GM23338 (cell line): ENCODE measurements around the gene RPRML. TPM values are rescaled to one million over a fixed set of nuclear protein-coding genes. Genes with fewer than 3 reads are reported as not detected.

ENCODE experiments used
- ATAC-seq: fragments of 200-7000 bp; cut with Tn5 transposase; 3 replicates; pipeline ENCODE4 v1.9.1; 2020
- DNase-seq: peaks from one replicate; pipeline ENCODE4 v3.0.0-alpha.2; 2015; ENCODE audit warnings: low spot score
- H2AFZ ChIP-seq: fragments of 200-600 bp; sonication (generic); 2 replicates; pipeline ENCODE4 v1.8.0; 2016; ENCODE audit warnings: antibody characterized with exemption, mild to moderate bottlenecking, moderate library complexity
- H3F3A ChIP-seq: fragments of 200-600 bp; sonication (generic); replicated peaks from 2 replicates; pipeline ENCODE4 v1.8.0; 2017; ENCODE audit warnings: antibody characterized with exemption, mixed run types, low read depth
- H3K27ac ChIP-seq: fragments of 200-600 bp; sonication (generic); 2 replicates; pipeline ENCODE4 v1.6.1; 2016; ENCODE audit warnings: low read depth
- H3K27me3 ChIP-seq: fragments of 200-600 bp; sonication (generic); 2 replicates; pipeline ENCODE4 v1.8.0; 2016; ENCODE audit warnings: mild to moderate bottlenecking, mixed run types, moderate library complexity; ENCODE audit not compliant: insufficient read depth
- H3K36me3 ChIP-seq: fragments of 200-600 bp; sonication (generic); 2 replicates; pipeline ENCODE4 v1.8.0; 2016; ENCODE audit warnings: mild to moderate bottlenecking; ENCODE audit not compliant: insufficient read depth
- H3K4me1 ChIP-seq: fragments of 200-600 bp; sonication (generic); 2 replicates; pipeline ENCODE4 v1.8.0; 2016; ENCODE audit warnings: mild to moderate bottlenecking, moderate library complexity; ENCODE audit not compliant: insufficient read depth
- H3K4me2 ChIP-seq: fragments of 200-600 bp; sonication (generic); 2 replicates; pipeline ENCODE4 v1.7.1; 2017; ENCODE audit warnings: mixed run types
- H3K4me3 ChIP-seq: fragments of 200-600 bp; sonication (generic); 2 replicates; pipeline ENCODE4 v1.6.1; 2016; ENCODE audit warnings: mixed run types
- H3K79me2 ChIP-seq: fragments of 200-600 bp; sonication (generic); replicated peaks from 2 replicates; pipeline ENCODE4 v1.8.0; 2017; ENCODE audit warnings: mild to moderate bottlenecking; ENCODE audit not compliant: insufficient read depth
- H3K9me2 ChIP-seq: fragments of 200-600 bp; sonication (generic); 2 replicates; pipeline ENCODE4 v1.8.0; 2017; ENCODE audit not compliant: insufficient read depth
- H4K20me1 ChIP-seq: fragments of 200-600 bp; sonication (generic); replicated peaks from 2 replicates; pipeline ENCODE4 v1.8.0; 2017; ENCODE audit warnings: mild to moderate bottlenecking; ENCODE audit not compliant: insufficient read depth
- H3K27ac Mint-ChIP-seq: 2 replicates; pipeline ENCODE4 v1.8.0; 2020; ENCODE audit warnings: inconsistent platforms, mild to moderate bottlenecking, moderate library complexity, mixed read lengths
- H3K27me3 Mint-ChIP-seq: 3 replicates; pipeline ENCODE4 v1.8.0; 2022; ENCODE audit warnings: low read depth, mild to moderate bottlenecking, moderate library complexity, mixed read lengths, inconsistent platforms; ENCODE audit not compliant: insufficient read depth, poor library complexity
- H3K36me3 Mint-ChIP-seq: 3 replicates; pipeline ENCODE4 v1.8.0; 2021; ENCODE audit warnings: low read depth, mild to moderate bottlenecking, inconsistent platforms, moderate library complexity, mixed read lengths
- H3K4me1 Mint-ChIP-seq: 3 replicates; pipeline ENCODE4 v1.8.0; 2020; ENCODE audit warnings: mild to moderate bottlenecking, inconsistent platforms, mixed read lengths
- H3K4me3 Mint-ChIP-seq: 3 replicates; pipeline ENCODE4 v1.8.0; 2021; ENCODE audit warnings: moderate library complexity, mild to moderate bottlenecking, inconsistent platforms, mixed read lengths
- H3K9me3 Mint-ChIP-seq: 3 replicates; pipeline ENCODE4 v1.8.0; 2020; ENCODE audit warnings: moderate library complexity, mild to moderate bottlenecking, inconsistent platforms, mixed read lengths
- EZH2 ChIP-seq: fragments of 200-600 bp; sonication (generic); IDR thresholded peaks from one replicate; pipeline ENCODE4 v1.8.0; 2017; ENCODE audit warnings: antibody characterized with exemption, mild to moderate bottlenecking, low read depth; ENCODE audit not compliant: unreplicated experiment
- EZH2phosphoT487 ChIP-seq: fragments of 200-600 bp; sonication (generic); IDR thresholded peaks from one replicate; pipeline ENCODE4 v1.8.1; 2018; ENCODE audit warnings: antibody characterized with exemption; ENCODE audit not compliant: unreplicated experiment
- JUNB ChIP-seq: IDR thresholded peaks from one replicate; pipeline ENCODE4 v1.6.1; 2016; ENCODE audit warnings: antibody characterized with exemption; ENCODE audit not compliant: unreplicated experiment
- POLR2AphosphoS5 ChIP-seq: IDR thresholded peaks from 2 replicates; pipeline ENCODE4 v1.6.1; 2016; ENCODE audit warnings: antibody characterized with exemption, low read depth
- STAT1 ChIP-seq: IDR thresholded peaks from one replicate; pipeline ENCODE4 v1.6.1; 2016; ENCODE audit warnings: antibody characterized with exemption; ENCODE audit not compliant: unreplicated experiment
- ZNF114 ChIP-seq: fragments of 250-450 bp; sonication (Bioruptor Pico); IDR thresholded peaks from 2 replicates; pipeline ENCODE4 v1.5.0; 2020; ENCODE audit warnings: mild to moderate bottlenecking, moderate library complexity
- ZNF331 ChIP-seq: fragments of 250-450 bp; sonication (Bioruptor Pico); IDR thresholded peaks from 2 replicates; pipeline ENCODE4 v1.5.0; 2020; ENCODE audit warnings: low read depth, mild to moderate bottlenecking, moderate library complexity
- polyA plus RNA-seq: library from polyadenylated mRNA; unstranded; fragments of >200 nt; fragmentation: Nextera tagmentation; extraction: Ambion mirVana; gene quantifications from 2 replicates; pipeline ENCODE4 v1.2.1, GENCODE V29; 2016
- total RNA-seq: library from RNA; depleted of rRNA; stranded (reverse); fragments of >200 nt; shearing (Covaris generic); gene quantifications from 2 replicates; pipeline ENCODE4 v1.2.3, GENCODE V29; 2014
- TF ChIP-seq, protein P1 (sequence below): fragments of 250-450 bp; sonication (Bioruptor Pico); IDR thresholded peaks from 2 replicates; pipeline ENCODE4 v1.5.0; 2020; ENCODE audit warnings: mild to moderate bottlenecking, moderate library complexity
- TF ChIP-seq, protein P2 (sequence below): IDR thresholded peaks from 2 replicates; pipeline ENCODE4 v1.6.1; 2016; ENCODE audit warnings: antibody characterized with exemption
- TF ChIP-seq, protein P3 (sequence below): IDR thresholded peaks from one replicate; pipeline ENCODE4 v1.6.1; 2018; ENCODE audit warnings: antibody characterized with exemption; ENCODE audit not compliant: unreplicated experiment
- TF ChIP-seq, protein P4 (sequence below), 2 experiments: fragments of 200-600 bp in 1 of 2; sonication (generic) in 1 of 2; conservative IDR thresholded peaks; 2 replicates each; pipeline versions ENCODE4 v1.5.1 to v1.6.1; 2016 to 2017; ENCODE audit warnings: antibody characterized with exemption in 2 of 2, low read depth in 2 of 2, mild to moderate bottlenecking in 2 of 2, moderate library complexity in 1 of 2

Gene RPRML
- total and polyA plus RNA-seq, 2 experiments from 2014 or later, result 2.1 to 16.4 TPM

DNA sequence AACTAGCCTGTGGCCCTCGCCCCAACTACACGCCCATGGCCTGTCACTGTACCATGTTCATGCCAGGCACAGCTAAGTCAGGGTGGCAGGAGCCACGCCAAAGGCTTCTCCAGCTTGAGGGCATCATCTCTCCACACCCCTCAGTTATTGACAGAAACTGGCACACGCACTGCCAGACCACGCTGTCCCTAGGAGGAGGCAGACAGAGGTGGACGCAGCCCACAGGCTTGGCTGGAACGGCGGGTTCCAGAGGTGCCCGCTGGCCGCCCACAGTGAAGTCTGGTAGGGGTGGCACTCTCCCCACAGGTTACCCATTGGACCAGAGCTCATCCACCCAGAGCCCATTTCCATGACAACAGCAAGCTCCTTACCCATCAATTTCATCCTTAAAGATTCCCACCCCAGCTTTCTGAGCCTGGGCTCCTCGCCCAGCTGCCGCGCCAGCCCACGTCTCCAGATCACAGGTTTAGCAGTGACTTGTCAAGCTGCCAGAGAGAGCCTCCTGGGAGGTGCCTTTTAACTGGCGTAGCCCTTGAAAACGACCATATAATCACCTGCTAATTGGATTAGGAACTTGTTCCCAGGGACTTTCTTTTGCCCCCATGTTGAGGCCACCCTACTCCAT is 27.9 kb downstream of the RPRML start (continued):
- TF ChIP-seq, protein P1, sequence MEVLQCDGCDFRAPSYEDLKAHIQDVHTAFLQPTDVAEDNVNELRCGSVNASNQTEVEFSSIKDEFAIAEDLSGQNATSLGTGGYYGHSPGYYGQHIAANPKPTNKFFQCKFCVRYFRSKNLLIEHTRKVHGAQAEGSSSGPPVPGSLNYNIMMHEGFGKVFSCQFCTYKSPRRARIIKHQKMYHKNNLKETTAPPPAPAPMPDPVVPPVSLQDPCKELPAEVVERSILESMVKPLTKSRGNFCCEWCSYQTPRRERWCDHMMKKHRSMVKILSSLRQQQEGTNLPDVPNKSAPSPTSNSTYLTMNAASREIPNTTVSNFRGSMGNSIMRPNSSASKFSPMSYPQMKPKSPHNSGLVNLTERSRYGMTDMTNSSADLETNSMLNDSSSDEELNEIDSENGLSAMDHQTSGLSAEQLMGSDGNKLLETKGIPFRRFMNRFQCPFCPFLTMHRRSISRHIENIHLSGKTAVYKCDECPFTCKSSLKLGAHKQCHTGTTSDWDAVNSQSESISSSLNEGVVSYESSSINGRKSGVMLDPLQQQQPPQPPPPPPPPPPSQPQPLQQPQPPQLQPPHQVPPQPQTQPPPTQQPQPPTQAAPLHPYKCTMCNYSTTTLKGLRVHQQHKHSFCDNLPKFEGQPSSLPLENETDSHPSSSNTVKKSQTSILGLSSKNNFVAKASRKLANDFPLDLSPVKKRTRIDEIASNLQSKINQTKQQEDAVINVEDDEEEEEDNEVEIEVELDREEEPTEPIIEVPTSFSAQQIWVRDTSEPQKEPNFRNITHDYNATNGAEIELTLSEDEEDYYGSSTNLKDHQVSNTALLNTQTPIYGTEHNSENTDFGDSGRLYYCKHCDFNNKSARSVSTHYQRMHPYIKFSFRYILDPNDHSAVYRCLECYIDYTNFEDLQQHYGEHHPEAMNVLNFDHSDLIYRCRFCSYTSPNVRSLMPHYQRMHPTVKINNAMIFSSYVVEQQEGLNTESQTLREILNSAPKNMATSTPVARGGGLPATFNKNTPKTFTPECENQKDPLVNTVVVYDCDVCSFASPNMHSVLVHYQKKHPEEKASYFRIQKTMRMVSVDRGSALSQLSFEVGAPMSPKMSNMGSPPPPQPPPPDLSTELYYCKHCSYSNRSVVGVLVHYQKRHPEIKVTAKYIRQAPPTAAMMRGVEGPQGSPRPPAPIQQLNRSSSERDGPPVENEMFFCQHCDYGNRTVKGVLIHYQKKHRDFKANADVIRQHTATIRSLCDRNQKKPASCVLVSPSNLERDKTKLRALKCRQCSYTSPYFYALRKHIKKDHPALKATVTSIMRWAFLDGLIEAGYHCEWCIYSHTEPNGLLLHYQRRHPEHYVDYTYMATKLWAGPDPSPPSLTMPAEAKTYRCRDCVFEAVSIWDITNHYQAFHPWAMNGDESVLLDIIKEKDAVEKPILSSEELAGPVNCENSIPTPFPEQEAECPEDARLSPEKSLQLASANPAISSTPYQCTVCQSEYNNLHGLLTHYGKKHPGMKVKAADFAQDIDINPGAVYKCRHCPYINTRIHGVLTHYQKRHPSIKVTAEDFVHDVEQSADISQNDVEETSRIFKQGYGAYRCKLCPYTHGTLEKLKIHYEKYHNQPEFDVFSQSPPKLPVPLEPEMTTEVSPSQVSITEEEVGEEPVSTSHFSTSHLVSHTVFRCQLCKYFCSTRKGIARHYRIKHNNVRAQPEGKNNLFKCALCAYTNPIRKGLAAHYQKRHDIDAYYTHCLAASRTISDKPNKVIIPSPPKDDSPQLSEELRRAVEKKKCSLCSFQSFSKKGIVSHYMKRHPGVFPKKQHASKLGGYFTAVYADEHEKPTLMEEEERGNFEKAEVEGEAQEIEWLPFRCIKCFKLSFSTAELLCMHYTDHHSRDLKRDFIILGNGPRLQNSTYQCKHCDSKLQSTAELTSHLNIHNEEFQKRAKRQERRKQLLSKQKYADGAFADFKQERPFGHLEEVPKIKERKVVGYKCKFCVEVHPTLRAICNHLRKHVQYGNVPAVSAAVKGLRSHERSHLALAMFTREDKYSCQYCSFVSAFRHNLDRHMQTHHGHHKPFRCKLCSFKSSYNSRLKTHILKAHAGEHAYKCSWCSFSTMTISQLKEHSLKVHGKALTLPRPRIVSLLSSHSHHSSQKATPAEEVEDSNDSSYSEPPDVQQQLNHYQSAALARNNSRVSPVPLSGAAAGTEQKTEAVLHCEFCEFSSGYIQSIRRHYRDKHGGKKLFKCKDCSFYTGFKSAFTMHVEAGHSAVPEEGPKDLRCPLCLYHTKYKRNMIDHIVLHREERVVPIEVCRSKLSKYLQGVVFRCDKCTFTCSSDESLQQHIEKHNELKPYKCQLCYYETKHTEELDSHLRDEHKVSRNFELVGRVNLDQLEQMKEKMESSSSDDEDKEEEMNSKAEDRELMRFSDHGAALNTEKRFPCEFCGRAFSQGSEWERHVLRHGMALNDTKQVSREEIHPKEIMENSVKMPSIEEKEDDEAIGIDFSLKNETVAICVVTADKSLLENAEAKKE, result no peak
- TF ChIP-seq JUNB, result no peak
- TF ChIP-seq ZNF114 (CRISPR knock-in tag), result no peak

DNA sequence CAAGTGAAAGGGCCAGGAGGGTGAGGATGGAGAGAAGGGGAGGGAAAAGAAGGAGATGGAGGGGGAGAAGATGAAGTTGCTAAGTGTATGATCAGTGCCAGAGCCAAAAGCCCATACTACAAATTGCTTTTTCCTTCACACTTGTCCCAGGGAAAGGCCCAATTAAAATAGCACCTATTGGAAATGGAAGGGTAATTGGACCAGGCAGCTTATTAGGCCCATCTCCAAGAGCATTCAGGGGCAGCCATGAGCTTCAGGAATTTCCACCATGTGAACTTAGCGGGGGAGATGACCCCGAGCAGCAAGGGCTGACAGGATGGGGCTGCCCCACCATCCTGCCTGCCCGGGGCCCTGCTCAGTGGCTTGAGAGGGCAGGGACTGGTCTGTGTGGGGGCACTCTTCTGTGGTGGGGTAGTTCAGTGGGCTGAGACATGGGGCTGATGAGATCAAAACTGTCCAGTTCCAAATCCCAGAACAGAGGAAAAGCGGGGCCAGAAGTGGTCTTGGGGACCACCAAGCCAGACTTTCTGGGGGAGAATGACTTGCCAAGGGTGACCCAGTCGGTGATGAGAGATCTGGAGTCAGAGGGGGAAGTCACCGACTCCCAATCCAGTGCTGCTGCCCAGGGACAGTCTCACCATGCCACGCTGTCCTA is 28.6 kb downstream of the RPRML start:
- no peaks in the 10 kb centered on the region for H3F3A ChIP-seq
- H3K27ac ChIP-seq, result no peak overlapping the region
- DNase-seq, result no peak
- H3K36me3 ChIP-seq, result no peaks in the 10 kb centered on the region
- H4K20me1 ChIP-seq, result peaks cover 4% of the 10 kb centered on the region; the same call in 1 of the 2 replicates
- no peaks in the 10 kb centered on the region for H3K27me3 ChIP-seq
- Mint-ChIP-seq H3K4me1 (peaks cover 3% of the 10 kb centered on the region), H3K36me3 (peaks cover 1% of the 10 kb centered on the region; the same call in 1 of the 3 replicates), H3K4me3 (no peak overlapping the region), H3K9me3 (no peaks in the 10 kb centered on the region), H3K27ac (no peak overlapping the region), H3K27me3 (peaks cover 10% of the 10 kb centered on the region)
- no peak overlapping the region for H3K4me2 ChIP-seq
- H2AFZ ChIP-seq, result no peak overlapping the region
- ATAC-seq, result no peak
- peaks cover 8% of the 10 kb centered on the region for H3K4me1 ChIP-seq
- no peak overlapping the region for H3K4me3 ChIP-seq
- H3K9me2 ChIP-seq, result no peaks in the 10 kb centered on the region
- TF ChIP-seq EZH2 (no peak), EZH2phosphoT487 (no peak), POLR2AphosphoS5 (no peak), ZNF331 (no peak), STAT1 (no peak), ZNF114 (CRISPR knock-in tag) (no peak)
- TF ChIP-seq, protein P2, sequence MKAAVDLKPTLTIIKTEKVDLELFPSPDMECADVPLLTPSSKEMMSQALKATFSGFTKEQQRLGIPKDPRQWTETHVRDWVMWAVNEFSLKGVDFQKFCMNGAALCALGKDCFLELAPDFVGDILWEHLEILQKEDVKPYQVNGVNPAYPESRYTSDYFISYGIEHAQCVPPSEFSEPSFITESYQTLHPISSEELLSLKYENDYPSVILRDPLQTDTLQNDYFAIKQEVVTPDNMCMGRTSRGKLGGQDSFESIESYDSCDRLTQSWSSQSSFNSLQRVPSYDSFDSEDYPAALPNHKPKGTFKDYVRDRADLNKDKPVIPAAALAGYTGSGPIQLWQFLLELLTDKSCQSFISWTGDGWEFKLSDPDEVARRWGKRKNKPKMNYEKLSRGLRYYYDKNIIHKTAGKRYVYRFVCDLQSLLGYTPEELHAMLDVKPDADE, result no peak
- TF ChIP-seq, protein P3, sequence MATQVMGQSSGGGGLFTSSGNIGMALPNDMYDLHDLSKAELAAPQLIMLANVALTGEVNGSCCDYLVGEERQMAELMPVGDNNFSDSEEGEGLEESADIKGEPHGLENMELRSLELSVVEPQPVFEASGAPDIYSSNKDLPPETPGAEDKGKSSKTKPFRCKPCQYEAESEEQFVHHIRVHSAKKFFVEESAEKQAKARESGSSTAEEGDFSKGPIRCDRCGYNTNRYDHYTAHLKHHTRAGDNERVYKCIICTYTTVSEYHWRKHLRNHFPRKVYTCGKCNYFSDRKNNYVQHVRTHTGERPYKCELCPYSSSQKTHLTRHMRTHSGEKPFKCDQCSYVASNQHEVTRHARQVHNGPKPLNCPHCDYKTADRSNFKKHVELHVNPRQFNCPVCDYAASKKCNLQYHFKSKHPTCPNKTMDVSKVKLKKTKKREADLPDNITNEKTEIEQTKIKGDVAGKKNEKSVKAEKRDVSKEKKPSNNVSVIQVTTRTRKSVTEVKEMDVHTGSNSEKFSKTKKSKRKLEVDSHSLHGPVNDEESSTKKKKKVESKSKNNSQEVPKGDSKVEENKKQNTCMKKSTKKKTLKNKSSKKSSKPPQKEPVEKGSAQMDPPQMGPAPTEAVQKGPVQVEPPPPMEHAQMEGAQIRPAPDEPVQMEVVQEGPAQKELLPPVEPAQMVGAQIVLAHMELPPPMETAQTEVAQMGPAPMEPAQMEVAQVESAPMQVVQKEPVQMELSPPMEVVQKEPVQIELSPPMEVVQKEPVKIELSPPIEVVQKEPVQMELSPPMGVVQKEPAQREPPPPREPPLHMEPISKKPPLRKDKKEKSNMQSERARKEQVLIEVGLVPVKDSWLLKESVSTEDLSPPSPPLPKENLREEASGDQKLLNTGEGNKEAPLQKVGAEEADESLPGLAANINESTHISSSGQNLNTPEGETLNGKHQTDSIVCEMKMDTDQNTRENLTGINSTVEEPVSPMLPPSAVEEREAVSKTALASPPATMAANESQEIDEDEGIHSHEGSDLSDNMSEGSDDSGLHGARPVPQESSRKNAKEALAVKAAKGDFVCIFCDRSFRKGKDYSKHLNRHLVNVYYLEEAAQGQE, result no peak
- TF ChIP-seq, protein P4, sequence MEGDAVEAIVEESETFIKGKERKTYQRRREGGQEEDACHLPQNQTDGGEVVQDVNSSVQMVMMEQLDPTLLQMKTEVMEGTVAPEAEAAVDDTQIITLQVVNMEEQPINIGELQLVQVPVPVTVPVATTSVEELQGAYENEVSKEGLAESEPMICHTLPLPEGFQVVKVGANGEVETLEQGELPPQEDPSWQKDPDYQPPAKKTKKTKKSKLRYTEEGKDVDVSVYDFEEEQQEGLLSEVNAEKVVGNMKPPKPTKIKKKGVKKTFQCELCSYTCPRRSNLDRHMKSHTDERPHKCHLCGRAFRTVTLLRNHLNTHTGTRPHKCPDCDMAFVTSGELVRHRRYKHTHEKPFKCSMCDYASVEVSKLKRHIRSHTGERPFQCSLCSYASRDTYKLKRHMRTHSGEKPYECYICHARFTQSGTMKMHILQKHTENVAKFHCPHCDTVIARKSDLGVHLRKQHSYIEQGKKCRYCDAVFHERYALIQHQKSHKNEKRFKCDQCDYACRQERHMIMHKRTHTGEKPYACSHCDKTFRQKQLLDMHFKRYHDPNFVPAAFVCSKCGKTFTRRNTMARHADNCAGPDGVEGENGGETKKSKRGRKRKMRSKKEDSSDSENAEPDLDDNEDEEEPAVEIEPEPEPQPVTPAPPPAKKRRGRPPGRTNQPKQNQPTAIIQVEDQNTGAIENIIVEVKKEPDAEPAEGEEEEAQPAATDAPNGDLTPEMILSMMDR (conservative IDR thresholded peaks at IDR 0.05; ENCODE audit: low read depth in 2 of 2), result no peak
- no peaks in the 10 kb centered on the region for H3K79me2 ChIP-seq
